Measurements from ENCODE around the gene PRDM1.

GRCh38 chr6:106146852-106147351, 60.8 kb downstream of the PRDM1 start:
- TF ChIP-seq CTCF (IDR thresholded peaks at IDR 0.05 in 4 of 5, conservative IDR thresholded peaks at IDR 0.05 in 1 of 5) (no peak), POLR2A (IDR thresholded peaks at IDR 0.05) (no peak)

Measured in gastrocnemius medialis (tissue), 4 donors.